ENCODE measurements around the gene GRAMD1B.

DNA sequence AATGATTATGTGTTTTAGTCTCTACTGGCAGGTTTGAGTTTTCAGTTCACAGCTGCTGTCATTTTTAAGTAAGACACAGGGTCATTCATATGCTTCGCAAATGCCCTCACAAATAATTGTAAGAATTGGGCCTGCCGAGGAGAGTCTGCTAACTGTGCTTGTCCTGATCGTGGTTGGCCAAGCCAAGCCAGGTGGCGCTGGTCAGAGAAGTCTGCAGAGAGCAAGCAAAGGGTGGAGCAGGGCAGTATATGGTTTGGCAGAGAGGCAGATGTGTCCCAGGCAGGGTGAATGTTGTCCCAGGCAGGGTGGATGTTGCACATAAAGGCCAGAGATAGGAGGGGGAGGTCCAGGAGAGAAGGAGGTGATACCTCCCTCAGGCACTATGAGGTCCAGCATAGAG lies 171.7 kb downstream of the GRAMD1B start:
- TF ChIP-seq, protein P1, sequence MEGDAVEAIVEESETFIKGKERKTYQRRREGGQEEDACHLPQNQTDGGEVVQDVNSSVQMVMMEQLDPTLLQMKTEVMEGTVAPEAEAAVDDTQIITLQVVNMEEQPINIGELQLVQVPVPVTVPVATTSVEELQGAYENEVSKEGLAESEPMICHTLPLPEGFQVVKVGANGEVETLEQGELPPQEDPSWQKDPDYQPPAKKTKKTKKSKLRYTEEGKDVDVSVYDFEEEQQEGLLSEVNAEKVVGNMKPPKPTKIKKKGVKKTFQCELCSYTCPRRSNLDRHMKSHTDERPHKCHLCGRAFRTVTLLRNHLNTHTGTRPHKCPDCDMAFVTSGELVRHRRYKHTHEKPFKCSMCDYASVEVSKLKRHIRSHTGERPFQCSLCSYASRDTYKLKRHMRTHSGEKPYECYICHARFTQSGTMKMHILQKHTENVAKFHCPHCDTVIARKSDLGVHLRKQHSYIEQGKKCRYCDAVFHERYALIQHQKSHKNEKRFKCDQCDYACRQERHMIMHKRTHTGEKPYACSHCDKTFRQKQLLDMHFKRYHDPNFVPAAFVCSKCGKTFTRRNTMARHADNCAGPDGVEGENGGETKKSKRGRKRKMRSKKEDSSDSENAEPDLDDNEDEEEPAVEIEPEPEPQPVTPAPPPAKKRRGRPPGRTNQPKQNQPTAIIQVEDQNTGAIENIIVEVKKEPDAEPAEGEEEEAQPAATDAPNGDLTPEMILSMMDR (IDR thresholded peaks at IDR 0.05) = no peak
- TF ChIP-seq POLR2A (IDR thresholded peaks at IDR 0.05) = no peak
